ENCODE data around the gene COPS3. TPM values are rescaled to one million over a fixed set of nuclear protein-coding genes. Genes with fewer than 3 reads are reported as not detected.
A peak's percentile ranks its signal among the peaks of the same experiment; 100 is the strongest.

Gene COPS3
- total RNA-seq, 1 experiment from 2014 or later, result 140 TPM

GRCh38 chr17:17216236-17216635, 64.8 kb downstream of the COPS3 start:
- DNase-seq (ENCODE audit: low read depth), result no peak

GRCh38 chr17:17215575-17215974, 65.5 kb downstream of the COPS3 start:
- DNase-seq (ENCODE audit: low read depth), result no peak

GRCh38 chr17:17214646-17215436, 66.2 kb downstream of the COPS3 start:
- no peak for DNase-seq (ENCODE audit: low read depth)

GRCh38 chr17:17213775-17214174, 67.3 kb downstream of the COPS3 start:
- DNase-seq (ENCODE audit: low read depth), result no peak

GRCh38 chr17:17207998-17208397, 73.0 kb downstream of the COPS3 start:
- DNase-seq (ENCODE audit: low read depth), result no peak

- DNase-seq (ENCODE audit: low read depth), result no peak
These were observed 74.1 kb downstream of the COPS3 start for GRCh38 chr17:17206913-17207335.

- peak; percentile 55 for DNase-seq (ENCODE audit: low read depth)
These were observed 74.7 kb downstream of the COPS3 start, which contains the start of gene PLD6 for GRCh38 chr17:17206124-17206912. Gene PLD6, minus strand, starts transcription at chr17:17206333. Its CDS starts 47 bp downstream, at chr17:17206286.

GRCh38 chr17:17205368-17206123, 75.5 kb downstream of the COPS3 start:
- peak; percentile 37 for DNase-seq (ENCODE audit: low read depth)

- no peak for DNase-seq (ENCODE audit: low read depth)
These were observed 76.3 kb downstream of the COPS3 start for GRCh38 chr17:17204635-17205231.

GRCh38 chr17:17204041-17204591, 76.9 kb downstream of the COPS3 start:
- no peak for DNase-seq (ENCODE audit: low read depth)

- no peak for DNase-seq (ENCODE audit: low read depth)
These were observed 77.8 kb downstream of the COPS3 start for GRCh38 chr17:17203173-17203730.

GRCh38 chr17:17201907-17202306, 79.1 kb downstream of the COPS3 start:
- DNase-seq (ENCODE audit: low read depth), result no peak

GRCh38 chr17:17201271-17201670, 79.8 kb downstream of the COPS3 start:
- no peak for DNase-seq (ENCODE audit: low read depth)

GRCh38 chr17:17200831-17201230, 80.2 kb downstream of the COPS3 start:
- no peak for DNase-seq (ENCODE audit: low read depth)

- DNase-seq (ENCODE audit: low read depth), result no peak
These were observed 80.7 kb downstream of the COPS3 start for GRCh38 chr17:17200311-17200710.

- no peak for DNase-seq (ENCODE audit: low read depth)
These were observed 82.8 kb downstream of the COPS3 start for GRCh38 chr17:17198281-17198680.

- peak; percentile 19 for DNase-seq (ENCODE audit: low read depth)
These were observed 84.3 kb downstream of the COPS3 start for GRCh38 chr17:17196776-17197175.
